Mucosa of descending colon (tissue), 3 donors: ENCODE data around the gene GABRD. TPM values are rescaled to one million over a fixed set of nuclear protein-coding genes. Genes with fewer than 3 reads are reported as not detected.

Experiments used
- ATAC-seq: fragments of 200-7000 bp; cut with Tn5 transposase; one replicate; pipeline ENCODE4 v1.9.1; 2020; ENCODE audit warnings: mild to moderate bottlenecking, moderate library complexity
- DNase-seq, 3 donors: peaks; one replicate each; pipeline ENCODE4 v3.0.0-alpha.2; 2020
- H3K36me3 ChIP-seq: fragments of 200-600 bp; one replicate; pipeline ENCODE4 v1.8.0; 2021; ENCODE audit warnings: low read depth, mild to moderate bottlenecking
- H3K4me1 ChIP-seq: fragments of 200-600 bp; one replicate; pipeline ENCODE4 v1.8.0; 2021; ENCODE audit warnings: low read depth, mild to moderate bottlenecking
- H3K4me3 ChIP-seq: fragments of 200-600 bp; one replicate; pipeline ENCODE4 v1.8.0; 2021; ENCODE audit warnings: mild to moderate bottlenecking
- H3K9me3 ChIP-seq: fragments of 200-600 bp; one replicate; pipeline ENCODE4 v1.8.0; 2021; ENCODE audit warnings: mild to moderate bottlenecking
- intact Hi-C, 2 donors: fragments of 100-400 bp; cut with DNase I in 1 of 2; cut with micrococcal nuclease in 1 of 2; formaldehyde crosslinking; loops; one replicate each; pipeline versions ENCODE4 v1.11.0 to v1.11.1; 2022; cut with DNase I, micrococcal nuclease
- total RNA-seq, 3 donors: library from RNA; stranded (reverse); fragmentation: NEBNext Ultra II Directional in 2 of 3; extraction: Animal tissue kit (Norgen Biotek cat#: 25700) in 2 of 3; gene quantifications; one replicate each; pipeline versions ENCODE4 v1.2.1 to v1.2.4, GENCODE V29; 2021 to 2023
- TF ChIP-seq, protein P1 (sequence below): fragments of 200-600 bp; IDR thresholded peaks from one replicate; pipeline ENCODE4 v1.8.0; 2022; ENCODE audit warnings: antibody characterized with exemption, mild to moderate bottlenecking
- donor health status: DM: no; HTN: no; CAD: no; lungs with moderate emphysema.
- donor health status: DM: no; HTN: no; CAD: no.
- donor health status: DM: no; HTN: yes; CAD: no.

GABRD gene
- total RNA-seq, 3 donors from 2014 or later: not detected

DNA sequence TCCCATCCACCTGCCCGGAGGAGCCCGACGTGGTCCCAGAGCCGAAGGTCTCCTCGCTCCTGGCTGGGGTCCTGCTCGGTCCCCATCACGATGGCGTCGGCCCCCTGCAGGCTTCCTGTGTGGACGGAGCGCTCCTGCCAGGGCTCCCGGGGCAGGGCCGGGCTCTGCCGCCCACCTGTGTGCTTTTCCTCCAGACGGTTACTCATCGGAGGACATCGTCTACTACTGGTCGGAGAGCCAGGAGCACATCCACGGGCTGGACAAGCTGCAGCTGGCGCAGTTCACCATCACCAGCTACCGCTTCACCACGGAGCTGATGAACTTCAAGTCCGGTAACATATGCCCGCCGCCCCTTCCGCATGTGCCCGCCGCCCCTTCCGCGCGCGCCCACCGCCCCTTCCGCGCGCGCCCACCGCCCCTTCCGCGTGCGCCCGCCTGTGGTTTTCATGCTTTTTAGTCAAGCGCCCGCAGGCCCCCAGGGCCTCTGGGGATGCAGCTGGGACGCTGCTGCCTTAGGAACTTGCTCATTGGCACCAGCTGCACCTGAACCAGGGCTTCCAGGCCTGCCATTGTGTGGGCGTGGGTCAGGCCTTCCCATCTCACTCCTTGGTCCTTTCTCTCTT is 8.9 kb downstream of the GABRD start:
- TF ChIP-seq, protein P1, sequence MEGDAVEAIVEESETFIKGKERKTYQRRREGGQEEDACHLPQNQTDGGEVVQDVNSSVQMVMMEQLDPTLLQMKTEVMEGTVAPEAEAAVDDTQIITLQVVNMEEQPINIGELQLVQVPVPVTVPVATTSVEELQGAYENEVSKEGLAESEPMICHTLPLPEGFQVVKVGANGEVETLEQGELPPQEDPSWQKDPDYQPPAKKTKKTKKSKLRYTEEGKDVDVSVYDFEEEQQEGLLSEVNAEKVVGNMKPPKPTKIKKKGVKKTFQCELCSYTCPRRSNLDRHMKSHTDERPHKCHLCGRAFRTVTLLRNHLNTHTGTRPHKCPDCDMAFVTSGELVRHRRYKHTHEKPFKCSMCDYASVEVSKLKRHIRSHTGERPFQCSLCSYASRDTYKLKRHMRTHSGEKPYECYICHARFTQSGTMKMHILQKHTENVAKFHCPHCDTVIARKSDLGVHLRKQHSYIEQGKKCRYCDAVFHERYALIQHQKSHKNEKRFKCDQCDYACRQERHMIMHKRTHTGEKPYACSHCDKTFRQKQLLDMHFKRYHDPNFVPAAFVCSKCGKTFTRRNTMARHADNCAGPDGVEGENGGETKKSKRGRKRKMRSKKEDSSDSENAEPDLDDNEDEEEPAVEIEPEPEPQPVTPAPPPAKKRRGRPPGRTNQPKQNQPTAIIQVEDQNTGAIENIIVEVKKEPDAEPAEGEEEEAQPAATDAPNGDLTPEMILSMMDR: no peak
- no peaks in the 10 kb centered on the region for H3K36me3 ChIP-seq
- intact Hi-C loops: no loop called here
- ATAC-seq: no peak
- DNase-seq: peak in 1 of 3 donors; percentile 45
- H3K4me1 ChIP-seq: no peaks in the 10 kb centered on the region
- no peak overlapping the region for H3K4me3 ChIP-seq
- no peaks in the 10 kb centered on the region for H3K9me3 ChIP-seq

DNA sequence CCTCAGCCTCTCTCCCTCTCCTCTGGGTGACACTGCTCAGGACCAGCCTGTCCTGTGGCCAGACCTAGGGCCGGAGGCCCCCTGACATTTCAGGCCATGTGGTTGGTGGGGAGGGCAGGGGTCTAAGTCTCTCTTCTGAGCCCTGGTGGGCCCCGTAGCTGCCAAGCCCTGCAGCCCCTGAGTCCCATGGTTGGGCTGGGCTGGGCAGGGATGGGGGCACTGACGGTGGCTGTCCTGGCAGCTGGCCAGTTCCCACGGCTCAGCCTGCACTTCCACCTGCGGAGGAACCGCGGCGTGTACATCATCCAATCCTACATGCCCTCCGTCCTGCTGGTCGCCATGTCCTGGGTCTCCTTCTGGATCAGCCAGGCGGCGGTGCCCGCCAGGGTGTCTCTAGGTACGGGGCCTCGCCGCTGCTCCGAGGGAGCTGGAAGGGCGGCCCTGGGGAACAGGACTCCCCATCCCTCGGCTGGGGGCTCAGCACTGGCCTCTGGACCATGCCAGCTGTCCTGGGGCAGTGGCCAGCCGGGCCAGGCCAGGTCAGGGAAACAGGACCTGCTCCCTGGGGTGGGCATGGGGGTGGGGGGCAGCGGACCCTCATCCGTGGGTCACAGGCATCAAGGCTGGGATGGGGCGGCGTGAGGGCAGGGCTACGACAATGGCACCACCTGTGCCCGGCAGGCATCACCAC is 9.9 kb downstream of the GABRD start:
- no peak overlapping the region for H3K4me3 ChIP-seq
- no peaks in the 10 kb centered on the region for H3K9me3 ChIP-seq
- intact Hi-C loops: no loop called here
- no peak for ATAC-seq
- TF ChIP-seq, protein P1: no peak
- no peaks in the 10 kb centered on the region for H3K36me3 ChIP-seq
- peak in 1 of 3 donors; percentile 40 for DNase-seq
- H3K4me1 ChIP-seq: no peaks in the 10 kb centered on the region

DNA sequence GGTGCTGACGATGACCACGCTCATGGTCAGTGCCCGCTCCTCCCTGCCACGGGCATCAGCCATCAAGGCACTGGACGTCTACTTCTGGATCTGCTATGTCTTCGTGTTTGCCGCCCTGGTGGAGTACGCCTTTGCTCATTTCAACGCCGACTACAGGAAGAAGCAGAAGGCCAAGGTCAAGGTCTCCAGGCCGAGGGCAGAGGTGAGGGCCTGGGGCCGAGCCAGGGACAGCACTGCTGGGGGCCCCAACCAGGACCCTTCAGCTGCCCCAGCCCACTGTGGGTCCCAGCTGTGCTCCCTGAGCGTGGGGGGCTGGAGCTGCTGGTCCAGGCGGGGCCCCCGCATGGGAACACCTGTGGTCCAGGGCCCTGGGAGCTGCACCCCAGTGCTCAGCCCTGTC is 10.4 kb downstream of the GABRD start:
- DNase-seq: no peak
- intact Hi-C loops: no loop called here
- no peak for ATAC-seq

DNA sequence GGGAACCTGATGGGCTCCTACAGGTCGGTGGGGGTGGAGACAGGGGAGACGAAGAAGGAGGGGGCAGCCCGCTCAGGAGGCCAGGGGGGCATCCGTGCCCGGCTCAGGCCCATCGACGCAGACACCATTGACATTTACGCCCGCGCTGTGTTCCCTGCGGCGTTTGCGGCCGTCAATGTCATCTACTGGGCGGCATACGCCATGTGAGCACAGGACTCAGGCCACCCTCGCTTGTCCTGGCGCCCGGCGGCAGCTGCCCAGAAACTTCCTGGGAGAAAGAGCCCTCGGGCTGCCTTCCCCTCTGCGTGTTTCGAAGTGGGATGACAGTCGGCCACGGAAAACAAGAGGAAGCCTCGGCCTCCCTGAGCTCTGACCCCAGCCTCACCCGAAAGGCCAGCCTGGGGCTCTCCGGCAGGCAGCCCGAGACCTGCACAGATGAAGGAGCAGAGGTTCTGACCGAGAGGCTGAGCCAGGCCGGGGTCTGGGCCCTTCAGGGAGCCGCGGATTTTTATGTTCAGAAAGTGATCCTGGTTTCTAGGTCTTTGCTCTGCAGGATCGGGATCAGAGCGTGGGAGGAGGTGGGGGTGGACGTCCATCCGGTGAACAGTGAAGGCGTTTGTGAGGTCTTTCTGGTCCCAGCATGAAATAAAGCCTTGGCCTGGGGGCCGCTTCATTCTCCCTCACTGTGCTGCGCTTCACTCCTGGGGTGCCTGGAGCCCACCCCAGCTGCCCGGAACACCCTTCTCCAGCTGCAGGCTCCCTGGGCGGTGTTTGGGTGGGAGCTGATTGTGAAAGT is 11.1 kb downstream of the GABRD start:
- intact Hi-C loops: no loop called here
- TF ChIP-seq, protein P1: no peak
- no peak for ATAC-seq

More for the DNA sequence above, 10.4 kb downstream of the GABRD start:
- TF ChIP-seq, protein P1: no peak
- Histone ChIP-seq H3K4me3 (no peak overlapping the region), H3K4me1 (no peaks in the 10 kb centered on the region), H3K9me3 (no peaks in the 10 kb centered on the region), H3K36me3 (no peaks in the 10 kb centered on the region)

DNA sequence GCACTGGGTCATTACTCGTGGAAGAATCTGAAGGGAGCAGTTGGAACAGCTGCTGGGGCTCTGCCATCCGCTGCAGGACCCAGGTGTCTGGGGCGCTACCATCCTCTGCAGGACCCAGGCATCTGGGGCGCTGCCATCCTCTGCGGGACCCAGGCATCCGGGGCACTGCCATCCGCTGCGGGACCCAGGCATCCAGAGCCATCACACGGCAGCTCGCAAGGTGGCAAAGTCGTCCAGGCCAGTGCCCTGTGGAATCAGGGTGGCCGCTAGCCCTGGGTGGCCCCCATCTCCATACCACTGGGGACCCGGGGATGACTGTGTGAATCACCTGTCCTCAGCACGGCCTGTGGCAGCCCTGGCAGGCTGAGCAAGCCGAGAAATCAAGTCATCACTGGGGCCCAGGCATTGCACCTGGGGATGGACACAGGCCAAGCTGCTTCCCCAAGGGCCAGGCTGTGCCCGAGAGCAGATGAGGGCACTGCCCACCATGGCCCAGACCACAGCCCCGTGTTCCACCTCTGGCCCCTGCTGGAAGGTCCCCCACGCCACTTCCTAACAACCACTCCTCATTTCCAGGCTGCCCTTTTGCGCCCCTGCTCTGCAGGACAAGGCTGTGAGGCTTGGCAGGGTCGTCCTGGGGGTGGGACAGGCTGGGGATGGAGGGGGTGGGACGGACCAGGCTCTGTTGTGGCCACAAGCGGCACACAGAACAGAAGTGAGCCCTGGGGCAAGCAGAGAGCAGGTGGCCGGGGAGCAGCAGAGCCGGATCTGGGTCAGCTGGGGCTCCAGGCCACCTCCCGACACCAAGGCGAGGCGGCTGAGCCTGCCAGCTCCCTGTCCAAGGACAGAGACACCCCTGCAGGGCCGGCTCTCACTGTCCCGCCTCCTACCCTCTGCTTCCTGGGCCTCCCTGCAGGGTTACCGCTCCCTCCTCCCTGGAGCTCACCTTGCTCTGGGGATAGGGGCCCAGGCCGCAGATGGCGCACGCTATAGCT is 12.7 kb downstream of the GABRD start:
- Histone ChIP-seq H3K36me3 (no peaks in the 10 kb centered on the region), H3K9me3 (no peaks in the 10 kb centered on the region), H3K4me1 (no peaks in the 10 kb centered on the region), H3K4me3 (no peak overlapping the region)
- no peak for ATAC-seq
- DNase-seq: no peak
- intact Hi-C loops: no loop called here
- TF ChIP-seq, protein P1: no peak

More for the DNA sequence above, 11.1 kb downstream of the GABRD start:
- H3K36me3 ChIP-seq: no peaks in the 10 kb centered on the region
- no peak for DNase-seq
- no peak overlapping the region for H3K4me3 ChIP-seq
- H3K9me3 ChIP-seq: no peaks in the 10 kb centered on the region
- H3K4me1 ChIP-seq: no peaks in the 10 kb centered on the region
